ENCODE measurements around the gene HHATL.

Gene HHATL

DNA sequence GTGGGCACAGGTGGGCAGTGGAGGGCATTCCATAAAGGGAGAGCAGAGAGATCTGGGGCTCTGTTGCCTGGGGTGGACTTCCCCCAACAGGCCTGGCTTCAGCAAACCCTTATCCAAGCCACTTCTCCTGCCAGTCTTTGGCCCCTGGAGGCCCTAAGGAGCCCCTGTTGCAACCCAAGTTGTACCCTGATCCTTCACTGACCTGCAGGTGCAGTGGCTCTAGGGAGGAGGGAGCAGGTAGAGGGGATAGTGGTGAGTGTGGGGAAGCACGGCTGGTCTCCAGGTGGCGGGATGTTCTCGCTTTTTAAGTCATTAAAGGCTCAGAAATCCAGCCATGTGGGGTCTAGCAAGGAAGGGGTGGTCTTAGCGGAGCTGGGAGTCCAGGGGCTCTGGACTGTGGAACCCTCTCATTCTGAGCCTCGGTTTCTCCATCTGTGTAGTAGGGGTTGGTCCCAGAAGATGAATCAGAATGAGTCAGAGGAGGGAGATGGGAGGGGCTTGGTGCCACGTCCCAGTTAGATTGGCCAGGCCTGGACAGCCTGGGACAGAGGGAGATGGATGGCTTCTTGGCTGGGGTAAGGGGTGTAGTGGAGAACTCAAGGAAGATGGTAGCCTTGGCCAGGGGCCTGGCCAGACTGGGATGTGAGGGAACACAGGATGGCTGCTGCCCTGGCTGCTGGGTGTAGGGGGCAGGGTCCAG, 46.5 kb downstream of the HHATL start:
- Histone ChIP-seq H3K4me2 (peak overlapping the region; percentile 100), H3K9me3 (no peaks in the 10 kb centered on the region), H3K4me3 (no peak overlapping the region), H3K4me1 (peaks cover 92% of the 10 kb centered on the region), H3K27me3 (no peaks in the 10 kb centered on the region), H4K20me1 (peaks cover 11% of the 10 kb centered on the region), H3K27ac (peak overlapping the region; percentile 96), H3K36me3 (peaks cover 10% of the 10 kb centered on the region; the same call in 1 of the 2 replicates), H3K9ac (no peak overlapping the region)
- TF ChIP-seq Cebpa-rat (IDR thresholded peaks at IDR 0.05): no peak

GRCh38 chr3:42655331-42655888, 47.2 kb downstream of the HHATL start:
- no peak for TF ChIP-seq Cebpa-rat (IDR thresholded peaks at IDR 0.05)
- Histone ChIP-seq H3K27me3 (no peaks in the 10 kb centered on the region), H4K20me1 (peaks cover 17% of the 10 kb centered on the region), H3K4me1 (peaks cover 89% of the 10 kb centered on the region), H3K9me3 (no peaks in the 10 kb centered on the region), H3K4me3 (peak overlapping the region; percentile 90), H3K9ac (peak overlapping the region; percentile 93), H3K27ac (peak overlapping the region; percentile 96), H3K36me3 (peaks cover 11% of the 10 kb centered on the region), H3K4me2 (peak overlapping the region; percentile 100)

DNA sequence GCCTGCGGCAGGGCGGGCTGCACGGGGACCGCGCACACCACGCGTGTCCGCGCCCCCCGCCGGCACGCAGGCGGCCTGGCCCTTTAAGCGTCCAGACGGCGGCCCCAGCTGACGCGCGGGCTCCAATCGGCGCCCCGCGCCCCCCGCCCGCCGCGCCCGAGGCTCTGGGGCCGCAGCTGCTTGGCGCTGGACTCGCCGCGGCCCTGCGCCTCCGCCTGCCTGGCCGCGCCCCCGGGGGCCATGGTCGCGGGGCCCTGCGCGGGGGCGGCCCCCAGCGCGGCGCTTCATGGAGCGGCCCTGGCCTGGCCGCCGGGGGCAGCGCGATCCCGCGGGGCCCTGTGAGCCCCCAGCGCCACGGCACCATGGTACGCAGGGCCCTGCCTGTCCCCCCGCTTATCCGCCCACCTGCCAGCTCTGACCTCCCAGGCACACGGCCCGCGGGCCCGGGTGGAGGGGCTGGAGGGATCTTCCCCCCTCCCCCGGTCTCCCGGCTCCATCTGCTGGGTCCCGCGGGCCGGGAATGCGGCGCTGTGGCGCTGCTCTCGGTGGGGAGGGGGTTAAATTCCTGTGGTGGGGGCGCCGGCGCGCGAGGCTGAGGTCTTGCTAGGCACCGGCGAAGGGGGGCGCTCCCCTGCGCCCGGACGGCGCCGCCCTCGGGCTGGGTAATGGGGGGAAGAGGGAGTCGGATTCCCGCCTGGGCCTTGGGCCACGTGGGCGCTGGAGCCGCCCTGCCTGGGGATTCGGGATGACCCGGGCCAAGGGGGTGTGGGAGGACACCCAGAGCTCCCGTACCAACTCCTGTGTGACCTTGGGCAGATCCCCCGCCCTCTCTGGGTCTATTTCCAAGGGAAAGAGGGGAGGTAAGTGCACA, 48.0 kb downstream of the HHATL start:
- peak overlapping the region; percentile 96 for H3K27ac ChIP-seq
- H3K9ac ChIP-seq: peak overlapping the region; percentile 93
- H3K9me3 ChIP-seq: no peaks in the 10 kb centered on the region
- H3K27me3 ChIP-seq: no peaks in the 10 kb centered on the region
- peaks cover 25% of the 10 kb centered on the region for H4K20me1 ChIP-seq
- H3K4me3 ChIP-seq: peak overlapping the region; percentile 90
- peaks cover 19% of the 10 kb centered on the region for H3K36me3 ChIP-seq
- peak overlapping the region; percentile 100 for H3K4me2 ChIP-seq
- no peak for TF ChIP-seq Cebpa-rat (IDR thresholded peaks at IDR 0.05)
- peaks cover 80% of the 10 kb centered on the region for H3K4me1 ChIP-seq

GRCh38 chr3:42653560-42654330, 48.9 kb downstream of the HHATL start, which contains the start of gene ZBTB47:
ZBTB47 (plus strand) TSS chr3:42653697; CDS start chr3:42658356, 4,659 bp downstream.
- Histone ChIP-seq H3K4me3 (peak within 1 kb of the TSS; percentile 90), H4K20me1 (peaks cover 30% of the 10 kb centered on the region)

GRCh38 chr3:42653303-42653559, 49.4 kb downstream of the HHATL start:
- peak overlapping the region; percentile 90 for H3K4me3 ChIP-seq
- H3K4me2 ChIP-seq: peak overlapping the region; percentile 100
- peaks cover 34% of the 10 kb centered on the region for H4K20me1 ChIP-seq
- H3K9ac ChIP-seq: peak overlapping the region; percentile 93
- H3K27ac ChIP-seq: peak overlapping the region; percentile 96
- no peaks in the 10 kb centered on the region for H3K9me3 ChIP-seq
- H3K36me3 ChIP-seq: peaks cover 27% of the 10 kb centered on the region
- H3K4me1 ChIP-seq: peaks cover 68% of the 10 kb centered on the region
- no peaks in the 10 kb centered on the region for H3K27me3 ChIP-seq
- no peak for TF ChIP-seq Cebpa-rat (IDR thresholded peaks at IDR 0.05)

More at GRCh38 chr3:42653560-42654330, 48.9 kb downstream of the HHATL start, which contains the start of gene ZBTB47:
- Histone ChIP-seq H3K9ac (peak within 1 kb of the TSS; percentile 93), H3K27me3 (no peaks in the 10 kb centered on the region), H3K4me1 (peaks cover 73% of the 10 kb centered on the region), H3K27ac (peak within 1 kb of the TSS; percentile 96), H3K36me3 (peaks cover 26% of the 10 kb centered on the region), H3K4me2 (peak within 1 kb of the TSS; percentile 100), H3K9me3 (no peaks in the 10 kb centered on the region)
- TF ChIP-seq Cebpa-rat (IDR thresholded peaks at IDR 0.05): no peak

DNA sequence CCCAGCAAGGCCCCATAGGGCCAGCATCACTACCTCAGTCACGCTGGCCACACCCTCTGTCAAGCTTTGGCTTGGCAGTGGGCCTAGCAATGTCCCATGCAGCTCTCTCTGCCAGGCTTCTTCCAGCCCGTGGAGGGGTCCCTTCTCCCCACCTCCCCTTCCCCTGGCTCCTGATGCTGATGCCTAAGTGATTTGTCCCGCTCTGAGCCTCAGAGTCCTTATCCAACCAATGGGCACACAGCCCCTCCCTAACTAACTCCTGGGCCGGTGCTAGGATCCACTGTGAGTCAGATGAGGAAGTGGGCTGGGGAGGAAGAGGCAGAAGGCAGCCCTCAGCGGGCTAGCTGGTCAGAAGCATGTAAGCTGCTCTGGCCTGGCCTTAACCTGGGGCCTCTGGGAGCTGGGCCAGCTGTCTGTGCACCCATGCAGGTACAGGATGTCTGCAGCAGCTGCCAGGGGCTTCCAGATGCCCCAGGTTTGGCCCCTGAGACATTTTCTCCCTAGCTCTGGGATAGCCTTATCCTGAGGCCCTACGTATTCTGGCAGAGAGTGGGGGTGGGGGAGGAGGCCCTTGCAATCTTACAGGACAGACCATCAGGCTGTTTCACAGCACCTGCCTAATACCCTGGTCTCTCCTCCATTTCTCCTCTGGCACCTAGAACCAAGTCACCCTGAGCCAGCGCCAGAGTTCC, 49.8 kb downstream of the HHATL start:
- H3K4me1 ChIP-seq: peaks cover 63% of the 10 kb centered on the region
- TF ChIP-seq Cebpa-rat (IDR thresholded peaks at IDR 0.05): no peak
- peak overlapping the region; percentile 93 for H3K9ac ChIP-seq
- no peaks in the 10 kb centered on the region for H3K27me3 ChIP-seq
- peak overlapping the region; percentile 96 for H3K27ac ChIP-seq
- H4K20me1 ChIP-seq: peaks cover 39% of the 10 kb centered on the region
- peak overlapping the region; percentile 90 for H3K4me3 ChIP-seq
- H3K9me3 ChIP-seq: no peaks in the 10 kb centered on the region
- H3K4me2 ChIP-seq: peak overlapping the region; percentile 100
- H3K36me3 ChIP-seq: peaks cover 32% of the 10 kb centered on the region

- H3K4me3 ChIP-seq: peak overlapping the region; percentile 90
- peak overlapping the region; percentile 96 for H3K27ac ChIP-seq
- no peaks in the 10 kb centered on the region for H3K27me3 ChIP-seq
- H3K4me2 ChIP-seq: peak overlapping the region; percentile 100
- H3K9ac ChIP-seq: peak overlapping the region; percentile 93
- no peaks in the 10 kb centered on the region for H3K9me3 ChIP-seq
- peaks cover 37% of the 10 kb centered on the region for H3K36me3 ChIP-seq
- peaks cover 44% of the 10 kb centered on the region for H4K20me1 ChIP-seq
- no peak for TF ChIP-seq Cebpa-rat (IDR thresholded peaks at IDR 0.05)
- H3K4me1 ChIP-seq: peaks cover 58% of the 10 kb centered on the region
These were observed 50.4 kb downstream of the HHATL start for GRCh38 chr3:42652251-42652610.

DNA sequence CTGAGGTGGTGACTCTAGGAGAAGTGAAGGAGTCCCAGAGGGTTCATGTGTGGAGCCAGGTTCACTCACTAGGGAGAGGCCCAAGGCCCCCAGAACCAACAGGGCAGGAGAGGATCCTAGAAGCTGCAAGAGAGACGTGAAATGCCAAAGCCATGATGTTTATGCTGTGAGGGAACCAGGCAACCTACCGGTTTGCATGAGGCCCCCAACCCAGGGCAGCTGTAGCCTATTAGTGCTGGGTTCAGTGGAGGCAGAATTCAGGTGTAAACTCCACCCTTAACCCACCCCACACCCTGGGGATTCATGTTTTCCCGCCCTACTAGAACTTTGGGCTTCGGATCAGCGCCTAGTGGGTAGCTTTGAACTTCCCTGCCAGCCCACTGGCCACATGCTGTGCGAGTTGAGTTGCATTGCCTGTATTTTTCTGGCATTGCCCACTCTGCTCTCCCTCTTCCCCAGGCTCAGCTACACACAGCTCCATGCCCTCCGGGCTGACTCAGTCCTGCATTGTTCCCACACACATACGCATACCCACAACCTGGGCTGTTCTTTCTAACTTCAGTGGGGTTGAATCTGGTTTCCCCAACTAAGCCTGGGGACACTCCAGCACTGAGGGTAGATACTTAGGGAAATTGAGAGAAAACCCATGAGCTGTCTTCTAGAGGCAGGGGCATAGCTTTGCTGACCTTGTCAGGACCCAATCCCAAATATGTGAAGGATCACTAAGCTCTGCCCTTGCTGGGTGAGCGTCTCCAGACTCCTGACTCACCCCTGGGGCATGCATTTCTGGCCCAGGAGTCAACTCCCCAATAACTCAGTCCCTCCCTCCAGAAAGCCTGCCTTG, 51.1 kb downstream of the HHATL start:
- no peaks in the 10 kb centered on the region for H3K27me3 ChIP-seq
- H3K4me2 ChIP-seq: peak overlapping the region; percentile 100
- peaks cover 50% of the 10 kb centered on the region for H4K20me1 ChIP-seq
- H3K9ac ChIP-seq: peak overlapping the region; percentile 93
- H3K36me3 ChIP-seq: peaks cover 45% of the 10 kb centered on the region
- peaks cover 57% of the 10 kb centered on the region for H3K4me1 ChIP-seq
- H3K27ac ChIP-seq: peak overlapping the region; percentile 96
- no peak for TF ChIP-seq Cebpa-rat (IDR thresholded peaks at IDR 0.05)
- no peaks in the 10 kb centered on the region for H3K9me3 ChIP-seq
- H3K4me3 ChIP-seq: no peak overlapping the region

Measured in BLaER1 (cell line).